Measurements from ENCODE around the gene CCDC74B.
"Not testable (repeated sequence)": the region's sequence is repeated elsewhere in the genome, so short reads cannot be mapped to it uniquely, and the experiment has no call there.

GRCh38 chr2:130102597-130103363 lies 42.1 kb downstream of the CCDC74B start:
- not testable (repeated sequence) for TF ChIP-seq POLR2AphosphoS5, CTCF (IDR thresholded peaks at IDR 0.05)

Measured in suprapubic skin (tissue), 3 donors.